Stimulated activated CD4-positive, alpha-beta T cell treated with anti-CD3 and anti-CD28 coated beads, Interleukin-2, amount 100 ng/mL, for 48 hours (primary cell): Measurements from ENCODE around the gene JAKMIP2.
"Not testable (repeated sequence)": the region's sequence is repeated elsewhere in the genome, so short reads cannot be mapped to it uniquely, and the experiment has no call there.

Source experiments
- DNase-seq, 2 donors: peaks; one replicate each; pipeline ENCODE4 v3.0.0-alpha.2; 2020

Gene JAKMIP2

DNA sequence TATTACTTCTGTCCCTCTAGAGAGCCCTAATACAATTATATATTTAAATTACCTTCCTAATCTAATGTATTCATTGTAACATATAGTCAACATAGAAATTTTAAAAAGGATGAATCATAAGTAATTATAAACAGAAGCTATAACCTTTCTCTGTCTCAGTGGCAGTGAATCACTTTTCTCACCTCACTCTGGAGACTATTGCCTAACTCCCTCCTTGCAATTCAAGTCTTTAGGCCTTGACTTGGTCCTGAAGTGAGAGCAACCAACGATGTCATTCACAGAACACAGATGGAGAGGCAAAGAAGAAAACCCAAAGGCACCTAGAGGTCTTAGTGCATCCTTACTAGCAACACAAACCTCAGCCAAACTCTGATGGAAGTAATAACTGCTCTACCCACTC lies 139.4 kb downstream of the JAKMIP2 start:
- no peak for DNase-seq

- no peak for DNase-seq
These were observed 139.9 kb downstream of the JAKMIP2 start for GRCh38 chr5:147642666-147643065.

DNA sequence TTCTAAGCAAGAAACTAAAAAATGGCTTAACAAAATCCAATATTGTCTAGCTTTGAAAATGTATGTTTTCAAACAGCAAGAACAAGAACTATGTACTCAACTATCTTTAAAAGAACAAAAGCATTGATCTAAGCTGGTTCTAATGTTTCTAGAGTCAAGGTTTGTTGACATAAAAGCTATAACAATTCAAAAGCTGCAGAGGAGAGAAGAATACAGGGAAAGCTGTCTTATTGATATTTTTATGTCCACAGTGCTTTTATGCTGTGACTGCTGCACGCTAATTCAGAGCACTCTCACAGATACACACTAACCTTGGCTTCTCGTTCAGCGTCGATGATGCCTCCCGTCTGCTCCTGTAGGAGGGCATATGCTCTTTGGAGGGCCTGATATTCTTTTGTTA lies 143.2 kb downstream of the JAKMIP2 start:
- DNase-seq: no peak

DNA sequence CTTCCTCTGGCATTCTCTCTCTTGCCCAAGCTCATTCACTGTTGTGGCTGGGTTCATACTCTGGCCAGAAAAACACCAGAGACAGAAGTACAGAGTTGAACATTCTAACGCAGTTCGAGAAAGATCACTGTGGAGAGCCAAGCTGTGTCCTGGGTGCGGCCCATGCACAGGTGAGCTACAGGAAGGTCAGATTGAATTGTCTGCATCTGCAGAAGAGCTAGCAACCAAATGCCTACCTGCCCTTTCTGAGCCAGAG lies 145.9 kb downstream of the JAKMIP2 start:
- no peak for DNase-seq

DNA sequence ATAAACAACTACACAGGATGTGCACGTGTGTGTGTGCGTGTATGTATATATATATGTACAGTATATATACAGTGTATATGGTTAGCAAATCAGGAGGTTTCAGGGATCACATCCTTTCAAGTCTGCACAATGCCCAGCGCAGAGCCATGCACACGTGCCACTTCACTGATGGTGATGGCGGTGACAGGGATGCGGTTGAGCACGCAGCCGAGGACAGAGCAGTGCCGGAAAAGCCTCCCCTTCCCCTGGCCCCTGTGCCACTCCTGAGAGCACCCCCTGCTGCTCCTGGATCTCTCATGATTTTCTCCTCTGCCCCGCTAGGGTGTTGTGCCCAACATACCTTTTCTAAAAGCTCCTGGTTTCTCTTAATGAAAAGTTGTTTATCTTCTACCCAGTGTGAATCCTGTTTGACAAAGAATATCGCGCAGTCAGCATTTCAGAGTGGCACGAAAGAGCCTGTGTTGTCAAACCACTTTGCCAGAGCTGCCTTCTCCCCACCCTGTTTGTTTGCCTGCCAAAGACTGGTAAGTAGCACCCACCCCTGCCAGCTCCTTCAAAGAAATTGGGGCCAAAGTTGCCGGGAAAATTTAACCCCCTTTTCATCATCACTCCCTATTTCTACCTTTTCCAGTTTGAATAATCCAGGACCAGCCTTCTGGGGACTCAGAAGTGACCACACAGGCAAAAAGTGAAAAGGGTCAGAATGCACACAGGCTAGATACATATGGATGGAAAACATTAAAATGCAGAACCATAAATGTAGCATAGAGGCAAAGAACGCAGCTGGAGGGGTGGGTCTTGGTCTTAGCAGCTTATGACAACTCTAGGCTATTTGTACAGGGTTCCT lies 146.4 kb downstream of the JAKMIP2 start:
- DNase-seq: no peak

DNA sequence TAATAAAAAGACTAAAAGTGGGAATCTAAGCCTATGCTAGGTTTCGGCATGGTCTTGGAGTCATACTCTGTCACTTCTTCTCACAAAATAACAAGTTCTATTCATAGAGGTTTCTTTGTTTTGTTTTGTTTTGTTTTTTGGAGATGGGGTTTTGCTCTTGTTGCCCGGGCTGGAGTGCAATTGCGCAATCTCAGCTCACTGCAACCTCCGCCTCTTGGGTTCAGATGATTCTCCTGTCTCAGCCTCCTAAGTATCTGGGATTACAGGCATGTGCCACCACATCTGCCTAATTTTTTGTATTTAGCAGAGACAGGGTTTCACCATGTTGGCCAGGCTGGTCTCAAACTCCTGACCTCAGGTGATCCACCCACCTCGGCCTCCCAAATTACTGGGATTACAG lies 147.1 kb downstream of the JAKMIP2 start:
- not testable (repeated sequence) for DNase-seq

- DNase-seq: no peak
These were observed 149.4 kb downstream of the JAKMIP2 start for GRCh38 chr5:147633173-147633572.

- no peak for DNase-seq
These were observed 151.0 kb downstream of the JAKMIP2 start for GRCh38 chr5:147631428-147632003.

DNA sequence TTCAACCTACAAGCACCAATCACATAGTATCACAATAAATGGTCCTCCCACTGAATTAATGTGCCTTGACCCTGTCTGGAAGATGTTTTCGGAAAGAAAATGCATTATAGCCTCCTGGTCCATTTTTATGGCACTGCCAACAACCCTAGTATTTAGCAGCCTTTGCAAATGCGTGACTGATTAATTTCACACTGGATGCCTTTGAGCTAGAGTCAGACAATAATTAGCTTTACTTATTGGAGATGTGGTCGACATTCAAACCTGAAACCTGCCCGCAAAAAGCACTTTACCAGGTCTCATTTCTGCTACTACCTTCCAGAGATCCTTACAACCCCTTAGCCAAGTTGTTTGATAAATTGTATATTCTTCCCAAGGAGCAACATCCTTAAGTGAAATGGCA lies 153.3 kb downstream of the JAKMIP2 start:
- no peak for DNase-seq

DNA sequence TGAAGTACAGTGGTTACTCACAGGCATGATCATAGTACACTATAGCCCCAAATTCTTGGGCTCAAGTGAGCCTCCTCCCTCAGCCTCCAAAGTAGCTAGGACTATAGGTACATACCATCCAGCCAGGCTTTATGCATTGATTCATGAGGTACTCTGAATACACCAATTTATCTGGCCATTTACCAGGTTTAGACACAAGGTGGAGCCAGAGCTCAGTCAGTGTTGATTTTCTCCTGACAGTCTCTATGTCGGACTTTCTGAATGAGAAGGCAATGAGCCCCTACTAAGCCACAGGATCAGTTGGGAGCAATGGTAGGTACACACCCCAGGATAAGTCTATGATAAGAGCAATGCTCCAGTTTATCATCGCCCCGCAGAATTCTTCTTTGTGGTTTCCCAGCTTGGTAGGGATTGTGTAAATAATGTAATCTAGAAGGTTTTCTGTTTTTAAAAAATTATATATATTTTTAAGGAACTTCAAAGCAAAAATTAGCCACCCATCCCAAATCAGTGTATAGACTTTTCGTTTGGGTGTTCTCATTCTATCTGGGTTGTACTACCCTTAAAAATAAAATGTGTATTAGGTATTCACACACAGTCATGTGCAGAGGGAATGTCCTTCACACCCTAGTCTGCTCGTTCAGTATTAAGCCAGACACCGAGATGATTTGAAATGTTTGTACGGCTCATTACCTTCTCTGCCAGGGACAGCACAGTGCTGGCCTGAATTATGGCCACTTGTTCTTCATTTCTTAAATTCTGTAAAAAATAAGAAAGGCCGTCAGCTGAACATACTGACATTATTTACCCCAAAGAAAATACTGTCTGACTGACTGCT lies 154.3 kb downstream of the JAKMIP2 start:
- peak; percentile 39 to 60 for DNase-seq

GRCh38 chr5:147626464-147626863 lies 156.1 kb downstream of the JAKMIP2 start:
- DNase-seq: no peak

DNA sequence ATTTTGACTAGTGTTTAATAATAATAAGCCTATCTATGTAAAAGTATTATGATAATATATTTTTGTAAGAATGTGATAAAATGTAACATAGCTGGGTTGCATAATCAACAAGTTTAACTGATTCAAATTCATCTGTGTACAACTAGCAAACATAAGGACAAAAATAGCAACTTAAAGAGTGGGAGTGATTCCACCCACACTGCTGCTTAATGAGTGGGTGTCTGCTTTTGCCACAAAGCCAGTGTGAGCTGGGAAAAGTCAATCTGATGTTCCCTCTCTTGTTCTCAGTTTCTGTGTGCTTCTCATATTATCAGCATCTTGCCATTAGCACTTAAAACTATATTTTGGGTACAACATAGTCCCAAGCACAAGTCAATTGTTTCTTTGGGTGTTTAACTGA lies 161.5 kb downstream of the JAKMIP2 start:
- DNase-seq: no peak

DNA sequence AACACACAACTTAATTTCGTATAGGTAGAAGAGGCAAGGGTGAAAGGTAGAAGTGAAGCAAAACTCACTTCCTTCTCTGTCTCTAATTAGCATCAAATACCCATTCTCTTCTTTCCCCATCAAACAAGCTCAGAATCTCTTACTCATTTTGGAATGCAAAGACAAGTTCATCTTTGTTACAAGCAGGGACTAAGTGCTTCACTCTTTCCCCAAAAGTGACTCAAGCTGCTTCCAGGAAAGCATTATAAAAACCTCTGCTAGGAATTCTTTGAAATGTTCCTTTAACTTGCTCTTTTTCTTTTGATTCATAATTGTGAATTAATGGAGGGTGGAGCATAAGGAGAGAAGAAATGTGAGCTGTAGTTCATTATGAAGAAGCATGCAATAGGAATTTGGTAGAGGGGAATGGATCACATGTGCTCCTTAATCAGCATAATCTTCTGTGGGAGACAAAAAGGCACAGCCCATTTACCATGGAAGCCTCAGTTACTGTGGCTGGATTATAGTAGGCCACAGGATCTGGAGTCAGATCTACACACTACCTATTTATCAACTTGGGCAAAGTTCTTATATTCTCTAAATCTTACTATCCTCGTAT lies 163.1 kb downstream of the JAKMIP2 start:
- no peak for DNase-seq

DNA sequence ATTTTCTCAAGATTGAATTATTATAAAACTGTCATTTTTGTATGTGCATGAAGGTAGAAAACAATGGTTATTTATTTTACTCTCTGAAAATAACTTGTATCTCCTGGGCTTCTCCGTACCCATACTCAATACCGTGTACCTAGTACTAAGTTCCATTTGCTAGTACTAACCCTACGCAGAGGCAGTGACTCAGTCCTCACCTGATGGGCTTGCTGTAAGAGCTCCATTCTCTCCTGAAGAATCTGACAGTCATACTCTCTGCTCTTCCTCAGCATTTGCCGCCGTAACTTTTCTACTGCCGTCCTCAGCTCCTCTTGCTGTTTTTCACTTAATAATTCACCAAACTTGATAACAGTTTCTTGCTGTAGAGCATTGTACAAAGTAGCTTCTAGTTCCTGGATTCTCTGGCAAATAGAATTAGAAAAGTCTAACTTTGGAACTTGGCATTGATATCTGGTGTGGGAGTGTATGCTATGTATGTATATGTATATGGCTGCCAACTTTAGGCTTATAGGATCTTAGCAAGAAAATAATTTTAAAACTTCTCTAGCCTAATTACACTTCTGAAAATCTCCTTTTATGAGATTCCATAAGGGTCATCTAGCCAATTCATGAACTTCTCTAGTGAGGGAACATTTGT lies 164.7 kb downstream of the JAKMIP2 start:
- DNase-seq: no peak

DNA sequence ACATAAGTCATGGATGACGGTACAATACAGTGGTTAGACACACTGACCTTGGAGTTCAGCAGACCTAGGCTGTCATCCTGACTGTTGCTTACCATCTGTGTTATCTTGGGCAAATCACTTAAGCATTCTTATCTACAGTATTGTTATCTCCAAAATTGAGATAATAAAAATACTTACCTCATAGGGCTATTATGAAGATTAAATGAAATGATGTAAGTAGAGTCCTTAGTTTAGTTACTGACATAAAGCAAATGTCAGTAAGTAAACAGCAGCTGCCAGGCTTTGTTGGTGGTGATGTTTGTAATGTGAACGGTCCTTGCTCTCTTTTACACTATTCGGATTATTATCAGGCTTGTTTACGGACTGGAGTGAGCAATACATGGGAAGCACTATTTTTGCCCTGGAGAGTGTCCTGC lies 165.3 kb downstream of the JAKMIP2 start:
- no peak for DNase-seq

DNA sequence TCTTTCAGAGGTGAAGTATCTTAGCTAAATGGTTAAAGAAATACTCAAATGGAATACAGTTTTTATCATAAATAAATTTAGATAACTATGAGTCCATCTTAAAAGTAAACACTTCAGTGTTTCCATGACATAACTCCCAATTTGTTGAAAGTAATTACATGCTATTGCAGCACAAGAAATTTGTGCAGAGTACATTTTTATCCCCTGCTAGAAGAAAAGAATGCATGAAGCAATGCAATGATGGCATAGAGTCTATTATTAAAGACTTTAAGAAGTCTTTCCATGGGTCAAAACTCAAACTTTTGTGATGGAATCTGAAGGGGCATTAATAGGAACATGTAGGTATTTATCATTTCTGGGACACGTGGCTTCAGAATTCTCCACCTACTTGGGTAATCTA lies 166.1 kb downstream of the JAKMIP2 start:
- no peak for DNase-seq

DNA sequence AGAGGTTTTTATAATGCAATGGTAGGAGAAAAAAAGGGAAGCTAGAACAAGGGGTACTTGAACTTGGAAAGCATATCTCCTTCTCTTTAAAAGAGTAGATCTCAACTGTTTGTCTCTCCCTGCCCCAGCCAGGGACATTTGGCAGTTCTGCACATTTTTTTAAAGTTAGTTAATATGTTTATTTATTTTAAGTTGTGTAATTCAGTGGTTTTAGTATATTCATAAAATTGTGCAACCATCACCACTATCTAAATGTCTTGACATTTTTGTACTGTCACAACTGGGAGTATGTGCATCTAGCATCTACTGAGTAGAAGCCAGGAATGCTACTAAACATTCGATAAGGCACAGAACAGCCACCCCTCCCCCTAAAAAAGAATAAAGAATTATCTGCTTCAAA lies 169.2 kb downstream of the JAKMIP2 start:
- no peak for DNase-seq

DNA sequence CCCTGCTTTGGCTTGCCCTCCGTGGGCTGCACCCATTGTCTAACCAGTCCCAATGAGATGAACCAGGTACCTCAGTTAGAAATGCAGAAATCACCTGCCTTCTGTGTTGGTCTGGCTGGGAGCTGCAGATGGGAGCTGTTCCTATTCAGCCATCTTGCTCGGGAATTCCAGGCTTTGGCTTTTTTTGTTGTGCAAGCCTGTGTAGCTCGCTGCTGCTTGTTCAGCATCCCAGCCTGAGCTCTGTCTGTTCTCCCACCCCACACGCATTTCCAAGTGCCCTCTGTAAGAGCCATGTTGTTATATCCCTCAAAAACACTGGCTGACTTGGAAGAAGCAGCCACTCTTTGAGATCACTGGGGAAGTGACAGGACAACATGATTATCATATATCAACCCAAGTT lies 171.0 kb downstream of the JAKMIP2 start:
- no peak for DNase-seq

GRCh38 chr5:147610798-147611197 lies 171.7 kb downstream of the JAKMIP2 start:
- DNase-seq: no peak

- DNase-seq: no peak
These were observed 180.9 kb downstream of the JAKMIP2 start for GRCh38 chr5:147601652-147602051.

GRCh38 chr5:147591120-147591519 lies 191.4 kb downstream of the JAKMIP2 start:
- DNase-seq: no peak

DNA sequence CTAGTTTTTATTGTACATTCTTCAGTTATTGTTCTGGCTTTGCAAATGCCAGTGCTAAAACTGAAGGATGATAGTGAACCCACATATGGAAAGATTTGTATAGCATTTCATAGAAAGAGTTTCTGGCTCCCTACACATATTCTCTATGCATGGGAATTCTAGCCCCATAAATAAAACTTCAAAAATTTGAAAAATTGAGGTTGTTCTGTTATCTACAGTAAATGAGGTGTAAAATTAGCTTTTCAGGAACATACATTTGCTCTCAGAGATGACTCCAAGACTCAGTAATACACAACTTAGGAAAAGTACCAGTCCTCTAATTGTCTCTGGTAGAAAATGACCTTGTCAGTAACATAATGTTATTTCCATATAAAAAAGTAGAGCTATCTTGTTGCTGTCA lies 192.4 kb downstream of the JAKMIP2 start:
- no peak for DNase-seq

GRCh38 chr5:147586832-147587231 lies 195.7 kb downstream of the JAKMIP2 start:
- DNase-seq: no peak
